GM21528 (cell line): ENCODE data around the gene KIF20A.
"Not testable (repeated sequence)": the region's sequence is repeated elsewhere in the genome, so short reads cannot be mapped to it uniquely, and the experiment has no call there.

Experiments used
- ATAC-seq: cut with Tn5 transposase; IDR thresholded peaks from one replicate; pipeline ENCODE4 v1.9.1; 2021; ENCODE audit warnings: mild to moderate bottlenecking, moderate library complexity; ENCODE audit not compliant: unreplicated experiment, low FRiP score

KIF20A gene

DNA sequence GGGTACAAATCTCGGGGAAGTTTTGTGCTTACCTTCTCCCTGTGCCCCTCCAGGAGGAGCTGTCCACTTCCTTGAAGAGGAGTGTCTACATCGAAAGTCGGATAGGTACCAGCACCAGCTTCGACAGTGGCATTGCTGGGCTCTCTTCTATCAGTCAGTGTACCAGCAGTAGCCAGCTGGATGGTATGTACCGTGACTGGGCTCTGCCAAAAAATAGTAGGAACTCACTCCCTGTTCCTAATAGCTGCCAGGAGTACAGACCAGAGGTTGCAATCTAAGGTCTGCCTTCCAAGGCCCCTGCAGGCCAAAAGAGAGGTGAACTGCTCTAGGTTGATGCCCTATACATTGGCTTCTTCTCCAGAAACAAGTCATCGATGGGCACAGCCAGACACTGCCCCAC, 3.9 kb downstream of the KIF20A start:
- no peak for ATAC-seq

- no peak for ATAC-seq
Measured at GRCh38 chr5:138186002-138186447, 7.1 kb downstream of the KIF20A start.

- no peak for ATAC-seq
Measured at GRCh38 chr5:138188626-138189025, 9.7 kb downstream of the KIF20A start.

GRCh38 chr5:138192826-138193225, 13.9 kb downstream of the KIF20A start:
- ATAC-seq = no peak

DNA sequence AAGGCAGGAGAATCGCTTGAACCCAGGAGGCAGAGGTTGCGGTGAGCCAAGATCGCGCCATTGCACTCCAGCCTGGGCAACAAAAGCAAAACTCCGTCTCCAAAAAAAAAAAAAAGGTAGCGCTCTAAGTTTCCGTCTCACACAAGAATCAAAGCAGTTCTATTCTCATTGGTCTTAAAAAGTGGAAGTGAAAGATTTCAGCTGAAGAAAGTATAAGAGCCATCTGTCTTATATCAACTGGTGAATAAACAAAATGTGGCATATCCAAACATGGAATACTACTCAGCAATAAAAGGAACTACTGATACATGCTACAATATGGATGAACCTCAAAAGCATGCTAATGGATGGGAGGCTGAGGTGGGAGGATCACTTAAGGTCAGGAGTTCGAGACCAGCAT, 14.9 kb downstream of the KIF20A start:
- not testable (repeated sequence) for ATAC-seq

DNA sequence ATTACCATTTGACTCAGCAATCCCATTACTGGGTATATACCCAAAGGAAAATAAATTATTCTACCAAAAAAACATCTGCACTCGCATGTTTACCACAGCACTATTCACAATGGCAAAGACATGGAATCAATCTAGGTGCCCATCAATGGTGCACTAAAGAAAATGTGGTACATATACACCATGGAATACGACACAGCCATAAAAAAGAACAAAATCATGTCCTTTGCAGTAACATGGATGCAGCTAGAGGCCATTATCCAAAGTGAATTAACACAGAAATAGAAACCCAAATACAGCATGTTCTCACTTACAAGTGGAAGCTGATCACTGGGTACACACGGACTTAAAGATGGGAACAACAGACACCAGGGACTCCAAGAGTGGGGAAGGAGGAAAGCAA, 32.1 kb downstream of the KIF20A start:
- no peak for ATAC-seq

DNA sequence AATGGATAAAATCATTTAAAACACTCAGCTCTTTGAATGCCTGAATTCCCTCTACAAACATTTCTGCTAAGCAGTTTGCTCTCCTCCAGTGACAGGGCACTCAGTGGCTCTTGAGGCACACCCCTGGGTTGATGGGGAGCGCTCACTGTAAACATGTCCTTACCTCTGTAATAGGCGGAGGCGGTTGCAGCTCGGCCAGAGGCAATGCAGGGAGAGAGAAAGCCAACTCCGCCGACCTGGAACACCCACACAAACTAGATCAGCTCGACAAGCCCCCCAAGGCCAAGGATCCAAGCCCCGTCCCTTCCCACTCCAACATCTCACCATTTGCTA, 33.9 kb downstream of the KIF20A start:
- peak; percentile 28 for ATAC-seq

DNA sequence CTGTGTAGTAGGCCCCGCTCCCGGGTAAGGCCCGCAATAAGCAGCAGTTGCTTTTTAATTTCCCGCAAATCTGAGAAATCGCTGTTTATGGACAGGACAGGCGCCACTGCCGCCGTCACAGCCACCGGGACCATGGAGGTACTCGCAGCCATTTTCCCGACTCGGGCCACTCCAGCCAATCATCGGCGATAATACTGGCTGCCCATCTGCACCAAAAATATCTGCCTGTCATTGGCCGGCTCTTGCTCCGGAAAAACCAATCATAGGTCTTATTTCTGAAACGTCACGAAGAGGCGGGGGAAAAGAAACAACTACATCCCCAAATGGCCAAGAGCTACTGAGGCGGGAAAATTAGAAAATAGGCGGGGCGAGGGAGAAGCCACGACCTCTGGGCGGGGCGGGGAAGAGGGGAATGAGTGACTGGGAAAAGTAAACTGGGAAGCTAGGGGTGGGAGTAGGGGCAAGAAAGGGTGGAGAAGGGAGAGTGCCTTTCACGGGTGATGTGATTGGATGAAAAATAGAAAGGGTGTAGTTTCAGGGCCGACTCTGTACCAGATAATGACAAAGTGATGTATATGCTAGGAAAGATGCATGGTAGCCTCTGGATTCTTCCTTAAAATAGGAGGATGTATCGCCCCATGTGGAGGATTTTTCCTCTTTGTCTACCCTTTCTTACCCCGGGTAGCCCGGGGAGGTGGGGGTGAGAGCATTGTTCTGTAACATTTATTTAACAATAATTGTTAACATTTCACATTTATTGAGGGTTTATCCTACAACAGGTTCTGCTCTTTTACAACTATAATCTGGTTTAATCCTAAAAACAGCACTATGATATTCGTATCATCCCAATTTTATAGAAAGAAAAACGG, 34.5 kb downstream of the KIF20A start, which contains the start of gene CDC23:
Gene CDC23, minus strand, starts transcription at position 163 of the 869 bp plus-strand sequence. Its CDS starts 11 bp downstream, at position 152.
- peak; percentile 87 for ATAC-seq

GRCh38 chr5:138216799-138217198, 37.9 kb downstream of the KIF20A start:
- no peak for ATAC-seq

DNA sequence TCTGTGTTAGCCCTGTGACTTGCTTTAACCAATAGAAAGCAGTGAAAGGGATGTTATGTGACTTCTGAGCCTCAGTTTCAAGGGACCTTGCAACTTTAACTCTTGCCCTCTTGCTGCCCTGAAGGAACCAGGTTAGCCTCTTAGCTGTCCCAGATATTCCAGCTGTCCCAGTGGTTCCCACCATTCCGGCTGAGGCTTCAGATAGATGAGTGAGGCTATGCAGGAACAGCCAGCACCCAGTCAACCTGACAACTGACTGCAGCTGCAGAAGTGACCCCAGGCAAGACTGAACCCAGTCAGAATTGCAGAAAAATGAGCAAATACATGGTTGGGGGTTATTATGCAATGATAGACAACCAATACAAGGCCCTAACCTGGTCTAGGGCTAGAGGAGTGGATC, 44.6 kb downstream of the KIF20A start:
- ATAC-seq = no peak

DNA sequence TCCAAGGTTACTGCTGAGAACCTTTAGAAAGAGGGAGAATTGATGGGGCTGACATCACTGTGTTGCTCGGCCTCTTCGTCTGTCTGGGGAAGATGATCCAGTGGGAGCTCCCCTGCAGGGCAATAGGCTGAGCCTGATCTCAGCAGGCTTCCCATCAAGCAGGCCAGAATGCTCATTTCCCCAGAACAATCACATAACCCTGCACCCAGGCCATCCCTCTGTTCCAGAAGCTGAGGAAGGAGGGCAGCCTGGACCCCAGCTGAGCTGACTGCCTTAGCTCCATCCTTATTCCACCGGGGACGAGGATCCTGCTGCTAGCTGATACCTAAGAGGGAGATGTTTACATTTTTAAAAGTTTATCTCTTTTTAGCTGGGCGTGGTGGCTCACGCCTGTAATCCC, 45.8 kb downstream of the KIF20A start:
- no peak for ATAC-seq

- ATAC-seq = no peak
Measured at GRCh38 chr5:138226910-138227309, 48.0 kb downstream of the KIF20A start.

DNA sequence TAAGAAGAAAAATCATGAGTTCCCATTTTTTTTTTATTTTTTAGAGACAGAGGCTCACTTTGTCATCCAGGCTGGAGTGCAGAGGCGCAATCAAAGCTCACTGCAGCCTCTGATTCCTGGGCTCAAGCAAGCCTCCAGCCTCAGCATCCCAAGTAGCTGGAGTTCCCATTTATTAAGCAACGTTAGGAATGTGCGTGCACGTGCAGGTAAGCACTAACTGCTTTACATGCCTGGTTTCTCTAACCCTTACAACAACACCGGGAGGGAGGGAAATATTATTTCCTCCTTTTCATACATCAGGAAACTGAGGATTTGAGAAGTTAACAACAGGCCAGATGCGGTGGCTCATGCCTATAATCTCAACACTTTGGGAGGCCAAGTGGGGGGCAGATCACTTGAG, 50.5 kb downstream of the KIF20A start:
- ATAC-seq = no peak

DNA sequence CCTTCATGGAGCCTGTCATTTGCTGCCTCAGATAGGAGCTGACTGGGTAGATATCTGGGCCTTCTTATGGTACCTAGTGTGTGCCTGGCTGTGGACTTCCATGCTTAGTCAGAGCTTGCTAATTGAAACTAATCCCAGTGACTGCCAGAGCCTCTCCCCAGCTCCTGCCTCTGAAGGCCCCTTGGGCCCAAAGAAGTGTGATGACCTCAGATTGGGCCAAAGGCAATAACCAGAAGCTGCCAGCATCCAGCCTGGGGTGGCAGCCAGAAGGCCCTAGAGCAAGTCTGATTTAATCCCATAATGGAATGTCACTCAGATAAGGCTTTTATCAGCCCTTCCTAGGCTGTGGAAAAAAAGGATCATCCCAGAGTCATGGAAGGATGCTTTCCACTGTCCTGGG, 51.3 kb downstream of the KIF20A start:
- ATAC-seq = no peak

- no peak for ATAC-seq
Measured at GRCh38 chr5:138230981-138231589, 52.2 kb downstream of the KIF20A start.

DNA sequence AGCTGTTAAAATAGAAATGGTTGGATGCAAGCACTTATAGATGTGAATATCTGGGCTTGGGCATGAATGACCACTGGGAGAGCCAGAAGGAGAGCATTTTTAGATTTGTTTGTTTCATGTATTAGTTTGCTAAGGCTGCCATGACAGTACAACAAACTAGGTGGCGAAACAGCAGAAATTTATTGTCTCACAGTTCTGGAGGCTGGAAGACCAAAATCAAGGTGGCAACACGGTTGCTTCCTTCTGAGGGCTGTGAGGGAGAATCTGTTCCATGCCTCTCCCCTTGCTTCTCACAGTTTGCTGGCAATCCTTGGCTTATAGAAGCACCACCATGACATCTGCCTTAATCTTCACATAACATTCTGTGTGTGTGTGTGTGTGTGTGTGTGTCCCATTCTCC, 54.4 kb downstream of the KIF20A start:
- no peak for ATAC-seq

DNA sequence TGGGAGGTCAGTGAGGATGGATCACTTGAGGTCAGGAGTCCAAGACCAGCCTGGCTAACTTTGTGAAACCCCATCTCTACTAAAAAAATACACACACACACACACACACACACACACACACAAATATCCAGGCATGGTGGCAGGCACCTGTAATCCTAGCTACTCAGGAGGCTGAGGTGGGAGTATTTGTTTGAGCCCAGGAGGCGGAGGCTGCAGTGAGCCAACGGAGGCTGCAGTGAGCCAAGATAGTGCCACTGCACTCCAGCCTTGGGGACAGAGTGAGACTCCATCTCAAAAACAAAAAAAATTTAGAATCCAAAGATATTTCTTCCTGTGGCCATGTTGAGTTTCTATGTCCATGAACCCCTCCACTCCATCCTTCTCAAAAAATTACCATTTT, 55.7 kb downstream of the KIF20A start:
- no peak for ATAC-seq
